Measurements from ENCODE around the gene BCOR. TPM values are rescaled to one million over a fixed set of nuclear protein-coding genes. Genes with fewer than 3 reads are reported as not detected.

BCOR gene
- total and polyA plus RNA-seq, 7 donors, result 6.4 to 24.3 (median 18.3) TPM

DNA sequence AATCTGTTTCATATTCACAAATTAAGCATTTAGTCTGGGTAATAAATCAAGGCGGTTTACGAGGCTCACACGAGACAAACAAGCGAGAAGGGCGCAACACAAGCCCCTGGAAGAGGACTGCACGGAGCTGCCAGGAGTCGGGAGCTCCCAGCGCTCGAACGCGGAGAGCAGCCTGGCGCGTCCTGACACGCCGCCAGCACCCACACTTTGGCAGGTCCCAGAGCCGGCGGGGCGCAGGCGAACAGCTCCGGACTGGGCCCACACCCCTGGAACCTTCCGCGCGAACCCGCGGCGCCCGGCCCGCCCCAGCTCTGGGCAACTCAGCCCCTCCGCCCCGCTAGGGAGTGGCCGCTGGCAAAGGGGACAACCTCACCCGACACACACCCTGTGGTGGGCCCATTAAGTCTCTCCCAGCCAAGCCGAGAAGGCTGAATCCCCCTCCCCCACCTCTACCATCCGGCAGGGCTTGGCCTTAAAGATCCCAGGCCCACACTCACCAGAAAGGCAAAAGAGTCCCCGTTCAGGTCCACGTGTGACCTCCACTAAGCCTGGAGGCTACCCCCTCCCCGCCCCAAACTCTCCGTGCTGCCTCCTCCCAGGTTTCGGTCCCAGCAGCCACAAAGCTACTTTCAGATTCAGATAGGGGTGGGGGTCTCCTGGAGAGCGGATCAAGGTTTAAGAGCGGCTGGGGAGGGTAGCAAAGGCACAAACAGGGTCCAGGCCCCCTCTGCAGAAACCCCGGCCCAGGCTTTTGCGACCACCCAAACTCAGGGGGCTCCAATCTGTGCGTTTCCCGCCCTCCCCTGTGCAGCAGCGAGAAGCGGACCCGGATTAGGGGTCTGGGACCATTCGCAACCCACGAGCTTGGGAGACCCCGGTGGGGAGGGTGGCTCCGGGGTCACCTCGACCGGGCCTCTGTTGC is 47.5 kb upstream of the BCOR start:
- Histone ChIP-seq H3K27me3 (ENCODE audit: insufficient read depth in 3 of 3, low read length in 2 of 3) (peaks cover 0 to 71% (median 0%) of the 10 kb centered on the region in 3 donors), H3K4me1 (peaks cover 7% of the 10 kb centered on the region), H3K4me3 (peak overlapping the region; percentile 69), H3K9me3 (no peaks in the 10 kb centered on the region), H3K36me3 (ENCODE audit: insufficient read depth in 1 of 2, low read depth in 1 of 2) (no peaks in the 10 kb centered on the region), H3K27ac (no peak overlapping the region)
- ATAC-seq (peak; percentile 26 to 46 (median 35)), DNase-seq (peak in 1 of 2 donors; percentile 60)
- WGBS, 3 donors, result 19 to 36% (median 31%) methylated on average over 38 to 54 of the region's 54 CpGs
- TF ChIP-seq, protein P1, sequence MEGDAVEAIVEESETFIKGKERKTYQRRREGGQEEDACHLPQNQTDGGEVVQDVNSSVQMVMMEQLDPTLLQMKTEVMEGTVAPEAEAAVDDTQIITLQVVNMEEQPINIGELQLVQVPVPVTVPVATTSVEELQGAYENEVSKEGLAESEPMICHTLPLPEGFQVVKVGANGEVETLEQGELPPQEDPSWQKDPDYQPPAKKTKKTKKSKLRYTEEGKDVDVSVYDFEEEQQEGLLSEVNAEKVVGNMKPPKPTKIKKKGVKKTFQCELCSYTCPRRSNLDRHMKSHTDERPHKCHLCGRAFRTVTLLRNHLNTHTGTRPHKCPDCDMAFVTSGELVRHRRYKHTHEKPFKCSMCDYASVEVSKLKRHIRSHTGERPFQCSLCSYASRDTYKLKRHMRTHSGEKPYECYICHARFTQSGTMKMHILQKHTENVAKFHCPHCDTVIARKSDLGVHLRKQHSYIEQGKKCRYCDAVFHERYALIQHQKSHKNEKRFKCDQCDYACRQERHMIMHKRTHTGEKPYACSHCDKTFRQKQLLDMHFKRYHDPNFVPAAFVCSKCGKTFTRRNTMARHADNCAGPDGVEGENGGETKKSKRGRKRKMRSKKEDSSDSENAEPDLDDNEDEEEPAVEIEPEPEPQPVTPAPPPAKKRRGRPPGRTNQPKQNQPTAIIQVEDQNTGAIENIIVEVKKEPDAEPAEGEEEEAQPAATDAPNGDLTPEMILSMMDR (IDR thresholded peaks at IDR 0.05), result no peak
- intact Hi-C loops (cut with DNase I), result loop anchor here in 1 of 2 donors (5.0 kb wide), 1 partner anchor 33 kb away; no protein-coding TSS in a partner anchor

DNA sequence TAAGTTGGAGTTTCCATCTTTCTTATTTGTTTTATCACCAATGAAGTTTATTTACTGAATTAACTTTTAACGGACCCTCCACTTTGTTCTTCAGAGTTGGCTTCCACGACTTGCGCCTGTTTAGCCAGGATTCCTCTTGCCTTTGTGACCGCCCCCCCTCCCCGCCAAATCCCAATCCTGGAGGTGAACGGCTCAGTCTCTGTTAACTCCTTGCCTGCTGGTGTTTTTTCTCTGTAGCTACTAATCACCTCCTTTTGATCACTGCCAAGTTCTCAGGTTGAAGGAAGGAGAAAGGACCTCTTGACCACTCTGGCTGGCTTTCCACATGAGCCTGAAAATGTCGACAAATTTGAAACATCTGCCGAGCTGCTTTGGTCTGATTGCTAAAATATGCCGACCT is 46.8 kb upstream of the BCOR start:
- Histone ChIP-seq H3K4me1 (peaks cover 7% of the 10 kb centered on the region), H3K4me3 (no peak overlapping the region), H3K27me3 (ENCODE audit: insufficient read depth in 3 of 3, low read length in 2 of 3) (peaks cover 0 to 66% (median 0%) of the 10 kb centered on the region in 3 donors), H3K9me3 (no peaks in the 10 kb centered on the region), H3K36me3 (ENCODE audit: insufficient read depth in 1 of 2, low read depth in 1 of 2) (no peaks in the 10 kb centered on the region), H3K27ac (no peak overlapping the region)
- ATAC-seq, result no peak
- WGBS, 3 donors, result 36 to 65% (median 56%) methylated on average over 9 of the region's 9 CpGs
- DNase-seq, result no peak
- TF ChIP-seq, protein P1 (IDR thresholded peaks at IDR 0.05), result no peak
- intact Hi-C loops (cut with DNase I), result no loop called here

DNA sequence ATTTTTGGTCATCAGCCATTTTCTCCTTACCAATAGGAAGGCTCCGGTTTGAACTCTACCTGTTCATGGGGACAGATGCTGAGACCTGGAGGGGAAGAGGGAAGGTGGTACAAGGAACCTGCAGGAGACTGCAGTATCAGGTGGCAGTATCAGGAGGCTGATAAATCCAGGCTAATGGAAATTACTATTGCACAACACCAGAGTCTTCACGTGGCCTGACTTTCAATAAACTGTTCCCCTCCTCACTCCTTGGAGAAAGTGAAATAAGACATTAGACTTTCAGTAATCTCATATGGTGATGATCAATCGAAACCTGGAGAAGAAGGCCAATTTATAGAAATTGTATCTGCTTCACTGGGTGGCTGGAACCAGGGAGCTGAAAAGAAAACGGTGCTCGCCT is 46.2 kb upstream of the BCOR start:
- peaks cover 7% of the 10 kb centered on the region for H3K4me1 ChIP-seq
- no peak overlapping the region for H3K4me3 ChIP-seq
- 61 to 95% (median 93%) methylated on average over 5 of the region's 5 CpGs for WGBS, 3 donors
- H3K9me3 ChIP-seq, result no peaks in the 10 kb centered on the region
- TF ChIP-seq, protein P1 (IDR thresholded peaks at IDR 0.05), result no peak
- ATAC-seq (no peak), DNase-seq (no peak)
- H3K36me3 ChIP-seq (ENCODE audit: insufficient read depth in 1 of 2, low read depth in 1 of 2), result no peaks in the 10 kb centered on the region
- intact Hi-C loops (cut with DNase I), result no loop called here
- H3K27me3 ChIP-seq (ENCODE audit: insufficient read depth in 3 of 3, low read length in 2 of 3), result peaks cover 0 to 60% (median 0%) of the 10 kb centered on the region in 3 donors
- H3K27ac ChIP-seq, result no peak overlapping the region

DNA sequence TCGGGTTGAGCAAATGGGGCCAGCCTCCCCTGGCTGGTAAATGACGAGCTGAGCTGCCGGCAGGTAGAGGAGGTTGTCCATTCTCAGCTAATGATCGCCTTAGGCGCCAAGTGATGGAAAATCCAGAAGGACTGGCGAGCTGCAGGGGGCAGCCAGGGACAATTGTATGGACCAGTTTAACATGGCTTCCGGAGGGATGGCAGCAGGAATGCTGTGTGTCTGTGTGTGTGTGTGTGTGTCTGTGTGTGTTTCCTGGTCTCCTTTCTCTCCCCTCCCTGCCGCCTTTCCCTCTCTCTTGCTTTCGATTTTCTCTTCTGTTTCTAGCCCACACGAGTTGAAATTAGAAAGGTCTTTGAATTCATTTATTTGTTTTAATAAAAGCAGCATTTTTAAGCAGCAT is 45.2 kb upstream of the BCOR start:
- intact Hi-C loops (cut with DNase I), result no loop called here
- Histone ChIP-seq H3K36me3 (ENCODE audit: insufficient read depth in 1 of 2, low read depth in 1 of 2) (no peaks in the 10 kb centered on the region), H3K4me3 (no peak overlapping the region), H3K4me1 (peaks cover 7% of the 10 kb centered on the region), H3K9me3 (no peaks in the 10 kb centered on the region), H3K27ac (no peak overlapping the region), H3K27me3 (ENCODE audit: insufficient read depth in 3 of 3, low read length in 2 of 3) (peaks cover 0 to 57% (median 0%) of the 10 kb centered on the region in 3 donors)
- TF ChIP-seq, protein P1 (IDR thresholded peaks at IDR 0.05), result no peak
- DNase-seq (no peak), ATAC-seq (no peak)
- 44 to 94% (median 82%) methylated on average over 10 of the region's 10 CpGs for WGBS, 3 donors

Measured in psoas muscle (tissue), 8 donors.